Nephron progenitor cell (in vitro differentiated cells): ENCODE results near the gene UCK2.

Experiments used
- DNase-seq: peaks from one replicate; pipeline ENCODE4 v3.0.0; 2021
- H3K27ac Mint-ChIP-seq: 2 replicates; pipeline ENCODE4 v1.8.0; 2021; ENCODE audit warnings: mild to moderate bottlenecking, moderate library complexity, mixed read lengths
- H3K27me3 Mint-ChIP-seq: 2 replicates; pipeline ENCODE4 v1.8.0; 2021; ENCODE audit warnings: mild to moderate bottlenecking, low read depth, mixed read lengths; ENCODE audit not compliant: poor library complexity
- H3K36me3 Mint-ChIP-seq: 2 replicates; pipeline ENCODE4 v1.8.0; 2021; ENCODE audit warnings: low read depth, mixed read lengths
- H3K4me1 Mint-ChIP-seq: 2 replicates; pipeline ENCODE4 v1.8.0; 2021; ENCODE audit warnings: mixed read lengths
- H3K4me3 Mint-ChIP-seq: 2 replicates; pipeline ENCODE4 v1.8.0; 2021; ENCODE audit warnings: mild to moderate bottlenecking, moderate library complexity, mixed read lengths
- H3K9me3 Mint-ChIP-seq: 2 replicates; pipeline ENCODE4 v1.8.0; 2021; ENCODE audit warnings: mild to moderate bottlenecking, moderate library complexity, mixed read lengths
- TF ChIP-seq, protein P1 (sequence below): fragments of 200-600 bp; sonication (generic); IDR thresholded peaks from 2 replicates; pipeline ENCODE4 v1.5.0; 2021; ENCODE audit warnings: antibody characterized with exemption

The UCK2 gene

DNA sequence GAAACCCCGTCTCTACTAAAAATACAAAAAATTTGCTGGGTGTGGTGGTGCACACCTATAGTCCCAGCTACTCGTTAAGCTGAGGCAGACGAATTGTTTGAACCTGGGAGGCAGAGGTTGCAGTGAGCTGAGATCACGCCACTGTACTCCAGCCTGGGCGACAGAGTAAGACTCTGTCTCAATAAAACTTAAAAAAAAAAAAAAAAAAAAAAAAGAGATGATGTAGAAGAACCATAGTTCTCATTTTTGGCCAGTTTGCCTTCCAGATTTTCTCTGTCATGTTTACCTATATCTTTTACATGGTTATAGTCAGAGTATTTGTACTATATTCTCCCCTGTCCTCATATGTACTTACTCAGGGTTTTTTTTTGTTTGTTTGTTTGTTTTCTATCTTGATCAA, 53.6 kb downstream of the UCK2 start:
- Mint-ChIP-seq H3K9me3 (peaks cover 48% of the 10 kb centered on the region), H3K27ac (no peak overlapping the region), H3K4me1 (peaks cover 28% of the 10 kb centered on the region), H3K4me3 (no peak overlapping the region), H3K36me3 (peaks cover 75% of the 10 kb centered on the region), H3K27me3 (peaks cover 6% of the 10 kb centered on the region)
- TF ChIP-seq, protein P1, sequence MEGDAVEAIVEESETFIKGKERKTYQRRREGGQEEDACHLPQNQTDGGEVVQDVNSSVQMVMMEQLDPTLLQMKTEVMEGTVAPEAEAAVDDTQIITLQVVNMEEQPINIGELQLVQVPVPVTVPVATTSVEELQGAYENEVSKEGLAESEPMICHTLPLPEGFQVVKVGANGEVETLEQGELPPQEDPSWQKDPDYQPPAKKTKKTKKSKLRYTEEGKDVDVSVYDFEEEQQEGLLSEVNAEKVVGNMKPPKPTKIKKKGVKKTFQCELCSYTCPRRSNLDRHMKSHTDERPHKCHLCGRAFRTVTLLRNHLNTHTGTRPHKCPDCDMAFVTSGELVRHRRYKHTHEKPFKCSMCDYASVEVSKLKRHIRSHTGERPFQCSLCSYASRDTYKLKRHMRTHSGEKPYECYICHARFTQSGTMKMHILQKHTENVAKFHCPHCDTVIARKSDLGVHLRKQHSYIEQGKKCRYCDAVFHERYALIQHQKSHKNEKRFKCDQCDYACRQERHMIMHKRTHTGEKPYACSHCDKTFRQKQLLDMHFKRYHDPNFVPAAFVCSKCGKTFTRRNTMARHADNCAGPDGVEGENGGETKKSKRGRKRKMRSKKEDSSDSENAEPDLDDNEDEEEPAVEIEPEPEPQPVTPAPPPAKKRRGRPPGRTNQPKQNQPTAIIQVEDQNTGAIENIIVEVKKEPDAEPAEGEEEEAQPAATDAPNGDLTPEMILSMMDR, result no peak
- no peak for DNase-seq

DNA sequence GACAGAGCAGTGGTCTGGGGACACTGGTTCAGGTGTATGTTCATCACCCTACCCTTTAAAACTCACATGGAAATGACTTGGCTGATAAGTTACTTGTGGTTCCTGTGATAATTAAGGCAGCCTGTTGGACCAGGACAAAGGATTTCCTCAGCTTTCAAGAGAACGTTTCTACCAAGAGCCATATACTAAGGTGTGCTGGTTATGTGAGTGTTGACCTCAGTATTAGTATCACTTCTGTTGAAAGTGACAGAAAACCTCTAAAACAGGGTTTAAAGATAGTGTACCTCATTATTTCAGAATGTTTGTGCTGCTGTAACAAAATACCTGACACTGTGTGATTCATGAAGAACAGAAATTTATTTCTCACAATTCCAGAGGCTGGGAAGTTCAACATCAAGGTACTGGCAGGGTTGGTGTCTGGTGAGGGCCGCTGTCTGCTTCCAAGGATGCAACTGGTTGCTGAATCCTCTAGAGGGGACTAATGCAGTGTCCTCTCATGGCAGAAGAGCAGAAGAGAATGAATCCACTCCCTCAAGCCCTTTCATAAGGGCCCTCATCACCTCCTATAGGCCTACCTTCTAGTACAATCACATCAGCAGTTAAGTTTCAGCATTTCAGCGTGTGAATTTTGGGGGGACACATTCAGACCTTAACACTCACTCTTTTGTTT, 54.9 kb downstream of the UCK2 start:
- Mint-ChIP-seq H3K4me3 (no peak overlapping the region), H3K4me1 (peaks cover 33% of the 10 kb centered on the region), H3K36me3 (peaks cover 66% of the 10 kb centered on the region), H3K9me3 (peaks cover 35% of the 10 kb centered on the region), H3K27me3 (peaks cover 6% of the 10 kb centered on the region), H3K27ac (no peak overlapping the region)
- DNase-seq, result no peak
- TF ChIP-seq, protein P1, result no peak

DNA sequence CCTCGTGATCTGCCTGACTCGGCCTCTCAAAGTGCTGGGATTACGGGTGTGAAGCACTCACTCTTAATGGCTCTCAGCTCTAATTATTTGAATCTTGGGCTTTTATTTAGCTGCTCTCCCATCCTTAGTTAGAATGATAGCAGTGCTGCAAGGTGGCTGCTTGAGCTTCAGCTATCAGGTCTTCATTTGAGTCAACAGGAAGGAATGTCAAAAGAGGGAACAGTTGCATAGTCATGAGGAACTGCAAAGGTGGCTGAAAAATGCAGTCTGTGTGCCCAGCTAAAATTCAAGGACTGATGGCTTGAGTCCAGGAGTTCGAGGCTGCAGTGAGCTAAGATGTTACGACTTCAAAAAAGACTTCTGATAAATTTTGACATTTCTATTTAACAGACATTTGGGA, 55.6 kb downstream of the UCK2 start:
- peaks cover 3% of the 10 kb centered on the region for H3K27me3 Mint-ChIP-seq
- H3K4me3 Mint-ChIP-seq, result no peak overlapping the region
- no peak overlapping the region for H3K27ac Mint-ChIP-seq

DNA sequence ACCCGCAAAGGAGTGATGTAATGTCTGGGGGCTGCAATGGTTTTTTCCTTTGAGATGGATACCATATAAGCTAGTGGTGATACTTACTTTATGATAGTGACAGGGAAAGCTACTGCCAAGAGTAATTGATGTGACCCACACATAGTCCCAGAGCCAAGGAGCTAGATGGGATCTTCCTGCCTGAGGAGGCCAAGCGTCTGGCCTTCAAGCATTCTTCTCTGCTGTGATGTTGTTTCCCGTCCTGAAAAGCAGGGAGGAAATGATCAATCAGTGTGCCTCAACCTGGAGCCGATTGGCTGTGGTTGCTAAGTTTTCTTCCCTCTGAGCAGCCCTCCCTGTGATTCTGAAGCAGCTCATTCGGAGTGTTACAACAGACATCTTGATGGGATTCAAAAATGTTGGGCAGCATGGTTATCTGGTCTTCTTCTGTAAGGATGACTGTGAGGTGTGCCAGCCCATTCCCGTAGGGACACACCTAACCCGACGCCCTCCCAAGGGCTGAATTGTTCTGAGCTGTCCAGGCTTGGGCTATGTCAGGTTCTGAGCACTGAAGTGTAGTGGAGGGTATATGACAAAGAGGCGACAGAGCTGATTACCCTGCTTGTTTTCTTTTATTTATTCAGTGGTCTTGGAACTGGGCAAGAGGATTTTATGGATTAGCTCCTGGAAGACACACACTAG, 56.7 kb downstream of the UCK2 start:
- Mint-ChIP-seq H3K4me1 (peaks cover 33% of the 10 kb centered on the region), H3K27me3 (no peaks in the 10 kb centered on the region), H3K27ac (peak overlapping the region; percentile 95), H3K9me3 (peaks cover 17% of the 10 kb centered on the region), H3K4me3 (no peak overlapping the region), H3K36me3 (peaks cover 47% of the 10 kb centered on the region)
- TF ChIP-seq, protein P1, result no peak
- DNase-seq, result no peak

More for the DNA sequence above, 55.6 kb downstream of the UCK2 start:
- Mint-ChIP-seq H3K4me1 (peaks cover 33% of the 10 kb centered on the region), H3K9me3 (peaks cover 28% of the 10 kb centered on the region), H3K36me3 (peaks cover 58% of the 10 kb centered on the region)
- TF ChIP-seq, protein P1, result no peak
- no peak for DNase-seq

DNA sequence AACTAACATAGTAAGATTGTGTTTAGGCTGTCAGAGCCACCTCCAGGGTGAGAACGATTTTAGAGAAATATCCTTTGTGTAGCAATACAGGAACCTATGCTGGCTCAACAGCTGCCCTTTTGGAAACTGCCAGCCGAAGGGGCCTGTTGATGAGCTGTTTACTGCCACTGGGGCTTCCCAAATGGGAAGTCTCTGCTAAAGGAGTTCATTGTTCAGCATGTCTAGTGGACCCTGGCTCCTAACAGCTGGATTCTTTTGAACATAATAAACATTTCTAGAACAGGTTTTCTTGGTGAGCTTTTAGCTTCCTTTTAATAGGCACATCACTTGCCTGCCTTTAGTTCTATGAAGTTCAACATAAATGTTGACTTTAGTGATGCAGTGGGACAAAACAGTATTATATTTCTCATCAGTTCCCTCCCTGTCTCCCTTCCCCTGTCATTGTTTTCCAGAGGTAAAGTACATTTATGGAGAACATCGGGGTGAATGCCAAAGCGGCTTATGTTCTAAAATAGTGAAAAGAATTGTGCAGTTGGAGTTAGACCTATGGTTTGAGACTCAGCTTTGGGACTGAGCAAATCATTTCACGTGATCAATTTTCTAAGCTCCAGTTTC, 57.4 kb downstream of the UCK2 start:
- H3K9me3 Mint-ChIP-seq, result peaks cover 10% of the 10 kb centered on the region
- H3K27me3 Mint-ChIP-seq, result no peaks in the 10 kb centered on the region
- no peak for DNase-seq
- TF ChIP-seq, protein P1, result no peak
- peaks cover 33% of the 10 kb centered on the region for H3K4me1 Mint-ChIP-seq
- no peak overlapping the region for H3K4me3 Mint-ChIP-seq
- H3K27ac Mint-ChIP-seq, result peak overlapping the region; percentile 95
- H3K36me3 Mint-ChIP-seq, result peaks cover 41% of the 10 kb centered on the region
